ENCODE results near the gene CNTNAP2.

CNTNAP2 gene

GRCh38 chr7:146768957-146769356 is 652.4 kb downstream of the CNTNAP2 start:
- no peak overlapping the region for H4K91ac ChIP-seq (ENCODE audit: low read depth, low read length)
- H3K23ac ChIP-seq (ENCODE audit: low read length) = no peak overlapping the region
- no peak for DNase-seq
- H3K36me3 ChIP-seq (ENCODE audit: control insufficient read depth in 1 of 2, insufficient read depth in 2 of 2, low read length in 2 of 2) = no peaks in the 10 kb centered on the region
- H3K27ac ChIP-seq (ENCODE audit: low read depth, low read length) = no peak overlapping the region
- H3K4me1 ChIP-seq (ENCODE audit: control insufficient read depth in 1 of 2, insufficient read depth in 2 of 2, low read length in 2 of 2) = no peaks in the 10 kb centered on the region
- H3K27me3 ChIP-seq (ENCODE audit: insufficient read depth, low read length) = no peaks in the 10 kb centered on the region
- H2AFZ ChIP-seq (ENCODE audit: insufficient read depth, low read length, poor library complexity) = no peak overlapping the region
- no peak overlapping the region for H3K9ac ChIP-seq (ENCODE audit: low read length)
- H3K79me2 ChIP-seq (ENCODE audit: control insufficient read depth, insufficient read depth, low read length, poor library complexity) = no peaks in the 10 kb centered on the region
- no peak overlapping the region for H2BK5ac ChIP-seq (ENCODE audit: low read depth, low read length, poor library complexity)
- no peak overlapping the region for H2BK120ac ChIP-seq (ENCODE audit: insufficient read depth, low read length, poor library complexity)
- no peak overlapping the region for H3K4ac ChIP-seq (ENCODE audit: low read depth, low read length)
- no peak overlapping the region for H4K8ac ChIP-seq (ENCODE audit: low read depth, low read length)
- H3K79me1 ChIP-seq (ENCODE audit: low read length) = no peaks in the 10 kb centered on the region
- no peak overlapping the region for H4K12ac ChIP-seq (ENCODE audit: low read depth, low read length)
- no peak overlapping the region for H3K4me3 ChIP-seq (ENCODE audit: low read depth, low read length)
- H2AK5ac ChIP-seq (ENCODE audit: low read length) = no peak overlapping the region
- H3K4me2 ChIP-seq (ENCODE audit: low read length) = no peak overlapping the region
- H3K14ac ChIP-seq (ENCODE audit: low read length) = no peak overlapping the region
- no peak overlapping the region for H2BK12ac ChIP-seq (ENCODE audit: low read length)
- no peak overlapping the region for H3K18ac ChIP-seq (ENCODE audit: low read length)
- no CpG with 5 or more reads among the region's 3 CpGs for WGBS (ENCODE audit: extremely low coverage, insufficient coverage, insufficient read length)
- no peaks in the 10 kb centered on the region for H3K9me3 ChIP-seq (ENCODE audit: insufficient read depth, low read depth, low read length)

GRCh38 chr7:146772601-146773000 is 656.0 kb downstream of the CNTNAP2 start:
- no peak overlapping the region for H3K4me2 ChIP-seq (ENCODE audit: low read length)
- WGBS (ENCODE audit: extremely low coverage, insufficient coverage, insufficient read length) = no CpG with 5 or more reads among the region's 5 CpGs
- no peak overlapping the region for H2AFZ ChIP-seq (ENCODE audit: insufficient read depth, low read length, poor library complexity)
- H3K79me1 ChIP-seq (ENCODE audit: low read length) = no peaks in the 10 kb centered on the region
- no peak overlapping the region for H4K8ac ChIP-seq (ENCODE audit: low read depth, low read length)
- no peak for DNase-seq
- no peaks in the 10 kb centered on the region for H3K79me2 ChIP-seq (ENCODE audit: control insufficient read depth, insufficient read depth, low read length, poor library complexity)
- no peak overlapping the region for H3K4ac ChIP-seq (ENCODE audit: low read depth, low read length)
- H4K12ac ChIP-seq (ENCODE audit: low read depth, low read length) = no peak overlapping the region
- no peak overlapping the region for H3K4me3 ChIP-seq (ENCODE audit: low read depth, low read length)
- H3K27ac ChIP-seq (ENCODE audit: low read depth, low read length) = no peak overlapping the region
- no peak overlapping the region for H3K23ac ChIP-seq (ENCODE audit: low read length)
- no peaks in the 10 kb centered on the region for H3K9me3 ChIP-seq (ENCODE audit: insufficient read depth, low read depth, low read length)
- no peak overlapping the region for H4K91ac ChIP-seq (ENCODE audit: low read depth, low read length)
- no peak overlapping the region for H2AK5ac ChIP-seq (ENCODE audit: low read length)
- no peak overlapping the region for H2BK5ac ChIP-seq (ENCODE audit: low read depth, low read length, poor library complexity)
- H3K36me3 ChIP-seq (ENCODE audit: control insufficient read depth in 1 of 2, insufficient read depth in 2 of 2, low read length in 2 of 2) = no peaks in the 10 kb centered on the region
- H3K27me3 ChIP-seq (ENCODE audit: insufficient read depth, low read length) = no peaks in the 10 kb centered on the region
- H2BK12ac ChIP-seq (ENCODE audit: low read length) = no peak overlapping the region
- H3K18ac ChIP-seq (ENCODE audit: low read length) = no peak overlapping the region
- no peaks in the 10 kb centered on the region for H3K4me1 ChIP-seq (ENCODE audit: control insufficient read depth in 1 of 2, insufficient read depth in 2 of 2, low read length in 2 of 2)
- H2BK120ac ChIP-seq (ENCODE audit: insufficient read depth, low read length, poor library complexity) = no peak overlapping the region
- no peak overlapping the region for H3K9ac ChIP-seq (ENCODE audit: low read length)
- H3K14ac ChIP-seq (ENCODE audit: low read length) = no peak overlapping the region

GRCh38 chr7:146773506-146773905 is 656.9 kb downstream of the CNTNAP2 start:
- H3K4ac ChIP-seq (ENCODE audit: low read depth, low read length) = no peak overlapping the region
- no peaks in the 10 kb centered on the region for H3K4me1 ChIP-seq (ENCODE audit: control insufficient read depth in 1 of 2, insufficient read depth in 2 of 2, low read length in 2 of 2)
- H3K23ac ChIP-seq (ENCODE audit: low read length) = no peak overlapping the region
- H3K79me2 ChIP-seq (ENCODE audit: control insufficient read depth, insufficient read depth, low read length, poor library complexity) = no peaks in the 10 kb centered on the region
- no peaks in the 10 kb centered on the region for H3K79me1 ChIP-seq (ENCODE audit: low read length)
- H4K8ac ChIP-seq (ENCODE audit: low read depth, low read length) = no peak overlapping the region
- no peak overlapping the region for H2BK12ac ChIP-seq (ENCODE audit: low read length)
- WGBS (ENCODE audit: extremely low coverage, insufficient coverage, insufficient read length) = no CpG with 5 or more reads among the region's 5 CpGs
- no peaks in the 10 kb centered on the region for H3K27me3 ChIP-seq (ENCODE audit: insufficient read depth, low read length)
- H3K9ac ChIP-seq (ENCODE audit: low read length) = no peak overlapping the region
- no peak overlapping the region for H3K4me2 ChIP-seq (ENCODE audit: low read length)
- no peak overlapping the region for H4K91ac ChIP-seq (ENCODE audit: low read depth, low read length)
- no peaks in the 10 kb centered on the region for H3K9me3 ChIP-seq (ENCODE audit: insufficient read depth, low read depth, low read length)
- no peak overlapping the region for H2AK5ac ChIP-seq (ENCODE audit: low read length)
- no peak overlapping the region for H4K12ac ChIP-seq (ENCODE audit: low read depth, low read length)
- no peak overlapping the region for H2AFZ ChIP-seq (ENCODE audit: insufficient read depth, low read length, poor library complexity)
- H3K27ac ChIP-seq (ENCODE audit: low read depth, low read length) = no peak overlapping the region
- DNase-seq = no peak
- no peak overlapping the region for H2BK5ac ChIP-seq (ENCODE audit: low read depth, low read length, poor library complexity)
- no peaks in the 10 kb centered on the region for H3K36me3 ChIP-seq (ENCODE audit: control insufficient read depth in 1 of 2, insufficient read depth in 2 of 2, low read length in 2 of 2)
- H3K18ac ChIP-seq (ENCODE audit: low read length) = no peak overlapping the region
- H3K4me3 ChIP-seq (ENCODE audit: low read depth, low read length) = no peak overlapping the region
- H2BK120ac ChIP-seq (ENCODE audit: insufficient read depth, low read length, poor library complexity) = no peak overlapping the region
- no peak overlapping the region for H3K14ac ChIP-seq (ENCODE audit: low read length)

- no peak overlapping the region for H3K4ac ChIP-seq (ENCODE audit: low read depth, low read length)
- H4K8ac ChIP-seq (ENCODE audit: low read depth, low read length) = no peak overlapping the region
- DNase-seq = no peak
- H2BK12ac ChIP-seq (ENCODE audit: low read length) = no peak overlapping the region
- H3K14ac ChIP-seq (ENCODE audit: low read length) = no peak overlapping the region
- H3K18ac ChIP-seq (ENCODE audit: low read length) = no peak overlapping the region
- H3K27ac ChIP-seq (ENCODE audit: low read depth, low read length) = no peak overlapping the region
- no peak overlapping the region for H3K4me2 ChIP-seq (ENCODE audit: low read length)
- H2BK5ac ChIP-seq (ENCODE audit: low read depth, low read length, poor library complexity) = no peak overlapping the region
- H3K27me3 ChIP-seq (ENCODE audit: insufficient read depth, low read length) = no peaks in the 10 kb centered on the region
- no peak overlapping the region for H3K4me3 ChIP-seq (ENCODE audit: low read depth, low read length)
- no peak overlapping the region for H4K91ac ChIP-seq (ENCODE audit: low read depth, low read length)
- no peak overlapping the region for H2AFZ ChIP-seq (ENCODE audit: insufficient read depth, low read length, poor library complexity)
- H3K4me1 ChIP-seq (ENCODE audit: control insufficient read depth in 1 of 2, insufficient read depth in 2 of 2, low read length in 2 of 2) = no peaks in the 10 kb centered on the region
- no peaks in the 10 kb centered on the region for H3K79me1 ChIP-seq (ENCODE audit: low read length)
- no peak overlapping the region for H2BK120ac ChIP-seq (ENCODE audit: insufficient read depth, low read length, poor library complexity)
- H3K9me3 ChIP-seq (ENCODE audit: insufficient read depth, low read depth, low read length) = no peaks in the 10 kb centered on the region
- no peak overlapping the region for H3K9ac ChIP-seq (ENCODE audit: low read length)
- no peak overlapping the region for H4K12ac ChIP-seq (ENCODE audit: low read depth, low read length)
- no peak overlapping the region for H3K23ac ChIP-seq (ENCODE audit: low read length)
- no peak overlapping the region for H2AK5ac ChIP-seq (ENCODE audit: low read length)
- no CpG with 5 or more reads among the region's 12 CpGs for WGBS (ENCODE audit: extremely low coverage, insufficient coverage, insufficient read length)
- H3K79me2 ChIP-seq (ENCODE audit: control insufficient read depth, insufficient read depth, low read length, poor library complexity) = no peaks in the 10 kb centered on the region
- no peaks in the 10 kb centered on the region for H3K36me3 ChIP-seq (ENCODE audit: control insufficient read depth in 1 of 2, insufficient read depth in 2 of 2, low read length in 2 of 2)
Observed at GRCh38 chr7:146781352-146782116, 664.9 kb downstream of the CNTNAP2 start.
